Smooth muscle cell (in vitro differentiated cells): Measurements from ENCODE around the gene HDAC4. TPM values are rescaled to one million over a fixed set of nuclear protein-coding genes. Genes with fewer than 3 reads are reported as not detected.

Experiments
- DNase-seq: peaks from one replicate; lab custom pipeline; 2025; ENCODE audit not compliant: unreplicated experiment; lab: John Stamatoyannopoulos, UW
- H2AFZ ChIP-seq: fragments of 200-600 bp; sonication (generic); 2 replicates; pipeline ENCODE4 v1.6.0; 2016; ENCODE audit warnings: antibody characterized with exemption, low read depth, mild to moderate bottlenecking
- H3F3A ChIP-seq: fragments of 200-600 bp; sonication (generic); 2 replicates; pipeline ENCODE4 v1.6.0; 2017; ENCODE audit warnings: antibody characterized with exemption, low read depth
- H3K27ac ChIP-seq: fragments of 200-600 bp; sonication (generic); 2 replicates; pipeline ENCODE4 v1.5.1; 2016; ENCODE audit warnings: low read depth, mild to moderate bottlenecking
- H3K27me3 ChIP-seq: fragments of 200-600 bp; sonication (generic); 2 replicates; pipeline ENCODE4 v1.6.1; 2016; ENCODE audit warnings: low read depth, mild to moderate bottlenecking
- H3K36me3 ChIP-seq: fragments of 200-600 bp; sonication (generic); 2 replicates; pipeline ENCODE4 v1.5.1; 2016; ENCODE audit warnings: low read depth
- H3K4me1 ChIP-seq: fragments of 200-600 bp; sonication (generic); 2 replicates; pipeline ENCODE4 v1.5.1; 2016; ENCODE audit warnings: low read depth
- H3K4me2 ChIP-seq: fragments of 200-600 bp; sonication (generic); 2 replicates; pipeline ENCODE4 v1.6.0; 2016; ENCODE audit warnings: mild to moderate bottlenecking
- H3K4me3 ChIP-seq: fragments of 200-600 bp; sonication (generic); 2 replicates; pipeline ENCODE4 v1.5.1; 2016; ENCODE audit warnings: mild to moderate bottlenecking
- H3K79me2 ChIP-seq: fragments of 200-600 bp; sonication (generic); 2 replicates; pipeline ENCODE4 v1.6.0; 2016; ENCODE audit warnings: low read depth, mild to moderate bottlenecking
- H3K9ac ChIP-seq: fragments of 200-600 bp; sonication (generic); 2 replicates; pipeline ENCODE4 v1.6.0; 2016; ENCODE audit warnings: low read depth
- H3K9me3 ChIP-seq: fragments of 200-600 bp; sonication (generic); replicated peaks from 2 replicates; pipeline ENCODE4 v1.5.1; 2016; ENCODE audit warnings: low read depth
- H4K20me1 ChIP-seq: fragments of 200-600 bp; sonication (generic); 2 replicates; pipeline ENCODE4 v1.6.0; 2016; ENCODE audit warnings: low read depth
- WGBS: methylation state at CpG from one replicate; pipeline ENCODE4 v1.1.7; 2016; ENCODE audit warnings: low lambda C conversion rate; 5-methylcytosine and 5-hydroxymethylcytosine counted together
- polyA plus RNA-seq: library from polyadenylated mRNA; unstranded; fragments of >200 nt; fragmentation: Nextera tagmentation; extraction: Ambion mirVana; gene quantifications from 2 replicates; pipeline ENCODE4 v1.2.1, GENCODE V29; 2016
- total RNA-seq: library from RNA; depleted of rRNA; stranded (reverse); fragments of >200 nt; gene quantifications from 2 replicates; pipeline ENCODE4 v1.2.3, GENCODE V29; 2014
- TF ChIP-seq, protein P1 (sequence below): fragments of 200-600 bp; sonication (generic); IDR thresholded peaks from 2 replicates; pipeline ENCODE4 v1.5.1; 2017; ENCODE audit warnings: borderline replicate concordance, mild to moderate bottlenecking, antibody characterized with exemption; ENCODE audit not compliant: insufficient read depth, poor library complexity, severe bottlenecking

Gene HDAC4
- total and polyA plus RNA-seq, 2 experiments from 2014 or later = 6.2 to 35.7 TPM

DNA sequence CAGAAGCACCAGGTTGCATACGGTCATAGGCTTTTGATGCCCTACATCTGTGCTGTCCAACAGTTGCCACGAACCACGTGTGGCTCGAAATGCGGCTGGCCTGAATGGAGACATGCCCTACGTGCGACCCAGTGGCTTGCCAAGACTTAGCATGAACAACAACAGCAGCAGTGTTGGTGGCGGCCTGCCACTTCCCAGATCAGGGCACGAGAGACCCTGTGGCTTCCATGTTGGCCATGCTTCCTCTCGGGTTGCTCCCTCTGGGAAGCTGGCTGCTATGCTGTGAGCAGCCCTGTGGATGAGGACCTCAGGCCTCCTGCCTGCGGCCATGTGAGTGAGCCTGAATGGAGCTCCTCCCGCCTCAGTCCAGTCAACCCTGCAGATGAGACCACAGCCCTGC is 212.3 kb downstream of the HDAC4 start:
- Histone ChIP-seq H3K4me1 (no peaks in the 10 kb centered on the region), H3K79me2 (no peaks in the 10 kb centered on the region), H4K20me1 (peaks cover 13% of the 10 kb centered on the region), H3K4me2 (no peak overlapping the region), H3K36me3 (peaks cover 12% of the 10 kb centered on the region), H2AFZ (no peak overlapping the region), H3K9ac (no peak overlapping the region), H3K27me3 (no peaks in the 10 kb centered on the region), H3K4me3 (no peak overlapping the region), H3K9me3 (no peaks in the 10 kb centered on the region), H3K27ac (no peak overlapping the region), H3F3A (no peaks in the 10 kb centered on the region)
- TF ChIP-seq, protein P1, sequence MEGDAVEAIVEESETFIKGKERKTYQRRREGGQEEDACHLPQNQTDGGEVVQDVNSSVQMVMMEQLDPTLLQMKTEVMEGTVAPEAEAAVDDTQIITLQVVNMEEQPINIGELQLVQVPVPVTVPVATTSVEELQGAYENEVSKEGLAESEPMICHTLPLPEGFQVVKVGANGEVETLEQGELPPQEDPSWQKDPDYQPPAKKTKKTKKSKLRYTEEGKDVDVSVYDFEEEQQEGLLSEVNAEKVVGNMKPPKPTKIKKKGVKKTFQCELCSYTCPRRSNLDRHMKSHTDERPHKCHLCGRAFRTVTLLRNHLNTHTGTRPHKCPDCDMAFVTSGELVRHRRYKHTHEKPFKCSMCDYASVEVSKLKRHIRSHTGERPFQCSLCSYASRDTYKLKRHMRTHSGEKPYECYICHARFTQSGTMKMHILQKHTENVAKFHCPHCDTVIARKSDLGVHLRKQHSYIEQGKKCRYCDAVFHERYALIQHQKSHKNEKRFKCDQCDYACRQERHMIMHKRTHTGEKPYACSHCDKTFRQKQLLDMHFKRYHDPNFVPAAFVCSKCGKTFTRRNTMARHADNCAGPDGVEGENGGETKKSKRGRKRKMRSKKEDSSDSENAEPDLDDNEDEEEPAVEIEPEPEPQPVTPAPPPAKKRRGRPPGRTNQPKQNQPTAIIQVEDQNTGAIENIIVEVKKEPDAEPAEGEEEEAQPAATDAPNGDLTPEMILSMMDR = no peak
- 98% methylated on average over 12 of the region's 12 CpGs for WGBS
- no peak for DNase-seq

DNA sequence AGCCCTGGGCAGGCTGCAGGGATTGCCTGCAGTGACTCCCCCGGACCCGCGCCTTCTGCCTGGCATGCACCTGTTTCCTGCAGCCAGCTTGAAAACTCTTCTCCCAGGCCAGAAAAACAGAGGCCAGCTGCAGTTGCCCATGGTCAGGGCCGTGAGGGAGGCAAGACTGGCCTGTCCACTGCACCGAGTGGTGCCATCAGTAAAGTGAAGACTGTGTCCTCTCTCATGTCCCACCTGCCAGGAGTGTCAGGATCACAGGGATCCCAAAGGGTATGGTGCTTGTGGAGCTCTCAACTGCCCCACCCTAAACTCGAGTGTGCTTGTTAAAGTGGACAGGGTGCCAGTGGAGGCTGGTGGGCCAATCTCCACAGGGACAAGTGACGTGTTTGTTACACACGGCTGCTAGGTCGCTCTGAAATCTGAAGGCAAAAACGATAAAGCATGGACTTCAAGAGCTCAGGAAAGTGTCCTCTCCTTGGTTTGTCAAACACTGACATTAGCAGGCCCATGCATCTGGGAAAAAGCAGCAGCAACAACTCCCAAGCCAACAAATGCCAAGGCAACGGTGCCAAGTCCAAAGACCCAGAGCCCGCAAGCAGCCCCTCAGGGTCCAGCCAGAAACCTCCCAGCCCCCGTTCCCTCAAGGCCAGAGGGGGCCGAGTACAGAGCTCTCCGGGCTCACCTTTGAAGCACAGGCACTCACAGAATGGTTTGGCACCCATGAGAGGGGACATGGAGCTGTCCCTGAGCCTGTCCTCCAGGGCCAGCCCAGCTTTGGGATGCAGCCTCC is 213.2 kb downstream of the HDAC4 start:
- DNase-seq = no peak
- WGBS = 98% methylated on average over 15 of the region's 15 CpGs
- no peak overlapping the region for H2AFZ ChIP-seq
- peaks cover 12% of the 10 kb centered on the region for H3K36me3 ChIP-seq
- H3K9me3 ChIP-seq = no peaks in the 10 kb centered on the region
- H3K4me1 ChIP-seq = no peaks in the 10 kb centered on the region
- H3K27me3 ChIP-seq = no peaks in the 10 kb centered on the region
- no peaks in the 10 kb centered on the region for H3F3A ChIP-seq
- H3K4me2 ChIP-seq = no peak overlapping the region
- no peaks in the 10 kb centered on the region for H3K79me2 ChIP-seq
- peaks cover 16% of the 10 kb centered on the region for H4K20me1 ChIP-seq
- no peak overlapping the region for H3K4me3 ChIP-seq
- TF ChIP-seq, protein P1 = no peak
- no peak overlapping the region for H3K27ac ChIP-seq
- H3K9ac ChIP-seq = no peak overlapping the region

DNA sequence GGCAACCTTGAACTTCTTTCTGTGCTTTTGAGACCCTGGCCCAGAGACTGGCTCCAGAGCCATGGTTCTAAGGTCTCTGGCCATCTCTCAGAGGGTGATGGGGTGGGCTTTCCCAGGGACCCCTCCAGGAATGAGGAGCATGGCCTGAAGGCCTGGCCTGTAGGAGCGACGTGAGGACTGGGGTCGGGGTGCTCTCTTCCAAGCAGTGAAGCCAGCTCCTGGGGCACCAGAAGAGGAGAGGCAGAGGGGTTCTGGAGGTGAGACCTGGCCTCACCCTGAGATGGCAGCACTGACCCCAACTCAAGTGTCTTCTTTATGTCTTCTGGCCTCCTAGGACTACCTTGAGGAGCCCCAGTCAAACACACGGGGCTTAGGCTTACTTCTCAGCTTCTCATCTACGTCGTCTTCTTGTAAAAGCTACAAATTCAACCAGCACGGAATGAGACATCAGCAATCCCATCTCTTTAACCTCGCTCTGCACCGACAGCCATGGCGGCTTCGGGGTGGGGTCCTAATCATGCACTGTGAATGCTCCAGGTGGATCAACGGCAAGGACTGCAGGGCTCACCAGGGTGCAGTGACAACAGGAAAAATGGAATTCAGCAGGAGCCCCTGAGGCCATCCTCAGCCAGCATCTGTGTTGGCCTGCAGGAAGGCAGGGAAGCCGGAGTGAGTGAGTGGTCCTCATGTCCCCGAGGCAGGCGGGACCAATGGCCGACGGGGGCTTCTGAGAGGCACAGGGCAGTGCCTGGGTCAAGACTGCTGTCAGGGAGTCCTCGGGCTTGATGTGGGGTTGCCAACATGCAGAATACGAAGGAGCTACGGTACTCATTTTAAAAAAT is 214.1 kb downstream of the HDAC4 start:
- no peak for DNase-seq
- Histone ChIP-seq H2AFZ (no peak overlapping the region), H3K36me3 (peaks cover 12% of the 10 kb centered on the region), H4K20me1 (peaks cover 15% of the 10 kb centered on the region), H3K4me1 (no peaks in the 10 kb centered on the region), H3K27ac (no peak overlapping the region), H3K79me2 (no peaks in the 10 kb centered on the region), H3K27me3 (no peaks in the 10 kb centered on the region), H3K4me3 (no peak overlapping the region), H3K9me3 (no peaks in the 10 kb centered on the region), H3K9ac (no peak overlapping the region), H3F3A (no peaks in the 10 kb centered on the region), H3K4me2 (no peak overlapping the region)
- TF ChIP-seq, protein P1 = no peak
- 98% methylated on average over 20 of the region's 20 CpGs for WGBS
